HG03457 (cell line): Measurements from ENCODE around the gene PLCG1.
A peak's percentile ranks its signal among the peaks of the same experiment; 100 is the strongest.
"Not testable (repeated sequence)": the region's sequence is repeated elsewhere in the genome, so short reads cannot be mapped to it uniquely, and the experiment has no call there.

Experiments used
- ATAC-seq: cut with Tn5 transposase; IDR thresholded peaks from one replicate; pipeline ENCODE4 v1.9.1; 2021; ENCODE audit warnings: moderate number of reproducible peaks; ENCODE audit not compliant: unreplicated experiment

The PLCG1 gene

GRCh38 chr20:41136680-41137613, at the start of gene PLCG1:
TSS of gene PLCG1 (plus strand) at chr20:41137543. CDS start at chr20:41137642, 99 bp downstream.
- ATAC-seq: peak; percentile 41

- ATAC-seq: no peak
These were observed 49.6 kb upstream of the PLCG1 start for GRCh38 chr20:41087777-41088176.

GRCh38 chr20:41089555-41089954, 47.8 kb upstream of the PLCG1 start:
- ATAC-seq: no peak

GRCh38 chr20:41091927-41092326, 45.4 kb upstream of the PLCG1 start:
- ATAC-seq: no peak

GRCh38 chr20:41094353-41095055, 42.8 kb upstream of the PLCG1 start:
- no peak for ATAC-seq

GRCh38 chr20:41095110-41095969, 42.0 kb upstream of the PLCG1 start:
- no peak for ATAC-seq

GRCh38 chr20:41098703-41099250, 38.6 kb upstream of the PLCG1 start:
- ATAC-seq: no peak

GRCh38 chr20:41100001-41100480, 37.3 kb upstream of the PLCG1 start:
- no peak for ATAC-seq

GRCh38 chr20:41101660-41102059, 35.7 kb upstream of the PLCG1 start:
- ATAC-seq: no peak

GRCh38 chr20:41108531-41108930, 28.8 kb upstream of the PLCG1 start:
- ATAC-seq: no peak

GRCh38 chr20:41110012-41110411, 27.3 kb upstream of the PLCG1 start:
- no peak for ATAC-seq

- ATAC-seq: no peak
These were observed 26.3 kb upstream of the PLCG1 start for GRCh38 chr20:41110930-41111577.

GRCh38 chr20:41111578-41111951, 25.8 kb upstream of the PLCG1 start:
- ATAC-seq: no peak

GRCh38 chr20:41116282-41116956, 20.9 kb upstream of the PLCG1 start:
- ATAC-seq: no peak

GRCh38 chr20:41118159-41118558, 19.2 kb upstream of the PLCG1 start:
- not testable (repeated sequence) for ATAC-seq

- ATAC-seq: no peak
These were observed 18.7 kb upstream of the PLCG1 start for GRCh38 chr20:41118632-41119031.

- no peak for ATAC-seq
These were observed 17.5 kb upstream of the PLCG1 start for GRCh38 chr20:41119614-41120561.

GRCh38 chr20:41121399-41121798, 15.9 kb upstream of the PLCG1 start:
- no peak for ATAC-seq
